Measurements from ENCODE around the gene ALG12. TPM values are rescaled to one million over a fixed set of nuclear protein-coding genes. Genes with fewer than 3 reads are reported as not detected.

Gene ALG12
- total RNA-seq, result 9.3 and 14.1 TPM in 2 replicates

GRCh38 chr22:49917974-49918910 is at the start of gene ALG12, which contains the start of gene CRELD2:
Gene ALG12 (minus strand): TSS chr22:49918438. CDS start chr22:49913765, 4,673 bp downstream.
Gene CRELD2 (plus strand): TSS chr22:49918634. CDS start chr22:49918770, 136 bp downstream.

DNA sequence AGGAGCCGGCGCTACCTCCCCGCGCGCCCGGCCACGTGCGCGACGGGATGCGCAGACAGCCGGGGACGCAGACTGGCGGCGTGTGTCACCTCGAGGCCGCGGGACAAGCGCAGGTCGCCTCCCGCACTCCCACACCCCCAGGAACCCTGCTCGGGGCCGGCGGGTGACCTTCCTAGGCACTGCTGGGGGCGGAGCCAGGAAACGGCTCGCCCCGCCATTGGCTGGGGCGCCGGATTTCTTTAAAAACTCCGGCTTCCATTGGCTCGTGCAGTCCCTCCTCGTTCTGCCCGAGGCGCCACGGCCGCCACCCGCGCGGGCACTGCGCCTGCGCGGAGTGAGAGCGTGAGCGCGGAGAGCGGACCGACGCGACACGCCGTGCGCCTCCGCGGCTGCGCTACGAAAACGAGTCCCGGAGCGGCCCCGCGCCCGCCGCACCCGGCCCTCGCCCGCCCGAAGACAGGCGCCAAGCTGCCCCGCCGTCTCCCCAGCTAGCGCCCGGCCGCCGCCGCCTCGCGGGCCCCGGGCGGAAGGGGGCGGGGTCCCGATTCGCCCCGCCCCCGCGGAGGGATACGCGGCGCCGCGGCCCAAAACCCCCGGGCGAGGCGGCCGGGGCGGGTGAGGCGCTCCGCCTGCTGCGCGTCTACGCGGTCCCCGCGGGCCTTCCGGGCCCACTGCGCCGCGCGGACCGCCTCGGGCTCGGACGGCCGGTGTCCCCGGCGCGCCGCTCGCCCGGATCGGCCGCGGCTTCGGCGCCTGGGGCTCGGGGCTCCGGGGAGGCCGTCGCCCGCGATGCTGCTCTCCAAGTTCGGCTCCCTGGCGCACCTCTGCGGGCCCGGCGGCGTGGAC is 42.1 kb upstream of the ALG12 start, which contains the start of gene PIM3:
Gene PIM3, plus strand, starts transcription at position 614 of the 846 bp plus-strand sequence. Its CDS starts 176 bp downstream, at position 790.

DNA sequence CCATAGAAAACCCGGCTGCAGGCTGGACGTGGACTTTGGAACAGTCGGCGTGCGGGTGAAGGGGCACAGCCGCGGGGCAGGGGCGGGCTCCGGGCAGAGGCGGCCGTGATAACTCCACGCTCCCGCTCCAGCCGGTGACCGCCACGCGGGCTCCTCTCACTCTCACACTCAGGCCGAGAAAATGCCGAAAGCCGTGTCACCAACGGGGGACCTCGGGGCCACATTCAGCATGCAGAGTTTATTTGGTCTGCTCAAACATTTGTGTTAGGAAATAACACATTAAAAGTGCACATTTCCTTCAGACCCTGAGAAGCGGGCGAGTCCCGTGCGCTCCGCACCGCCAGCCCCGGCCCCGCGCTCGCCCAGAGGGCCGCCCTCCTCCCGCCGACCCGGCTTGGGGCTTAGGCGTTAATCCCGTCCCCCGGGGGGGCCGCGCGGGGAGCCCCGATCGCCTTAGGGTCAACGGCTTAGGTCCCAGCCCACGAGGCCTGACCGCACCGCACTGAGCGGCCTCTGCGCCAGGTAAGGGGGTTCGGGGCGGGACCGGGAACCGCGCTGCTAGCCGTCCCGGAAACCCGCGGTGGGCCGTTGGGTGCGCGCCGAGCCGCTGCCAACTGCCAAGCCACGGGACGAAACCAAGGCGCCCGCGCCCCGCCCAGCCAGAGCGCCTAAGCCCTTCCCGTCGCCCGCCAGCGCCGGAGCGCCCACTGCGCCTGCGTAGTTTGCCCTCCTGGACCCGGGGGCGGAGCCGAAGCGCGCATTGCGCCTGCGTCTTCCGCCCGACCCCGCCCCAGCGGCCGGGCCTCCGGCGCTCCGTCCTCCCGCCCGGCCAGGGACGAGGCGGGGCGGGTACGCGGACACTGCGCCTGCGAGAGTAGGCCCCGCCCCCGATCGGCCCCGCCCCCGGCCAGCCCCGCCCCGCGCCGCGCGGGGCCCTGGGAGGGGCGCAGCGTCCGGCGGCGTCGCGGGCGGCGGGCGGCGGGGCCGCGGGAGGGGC is 65.0 kb downstream of the ALG12 start, which contains the start of gene ZBED4:
Gene ZBED4, plus strand, starts transcription at position 947 of the 997 bp plus-strand sequence. CDS start 29,819 bp downstream, outside the sequence.

Small RNAs within 50 kb of the gene (small RNA-seq; reads per million reads assigned to genes)
- 3.2 reads per million, percentile 67 among the genes with 10 or more reads in this experiment for gene MIR6821

Other genes with a start within 250 kb of the ALG12 start
- gene BRD1, start 90.6 kb downstream of the ALG12 start, total RNA-seq, result 27.1 and 34.6 TPM in 2 replicates
- 21.5 and 25.2 TPM in 2 replicates for gene ZBED4, start 64.6 kb downstream of the ALG12 start, total RNA-seq
- gene CRELD2, start 196 bp upstream of the ALG12 start, total RNA-seq, result 29.4 and 42.7 TPM in 2 replicates
- gene PIM3, start 42.3 kb upstream of the ALG12 start, total RNA-seq, result 104 and 136 TPM in 2 replicates
- 0.13 and 0.22 TPM in 2 replicates for gene IL17REL, start 94.3 kb upstream of the ALG12 start, total RNA-seq
- not detected in 2 replicates for gene TTLL8, start 139.9 kb upstream of the ALG12 start, total RNA-seq
- not detected in 2 replicates for gene MLC1, start 167.0 kb upstream of the ALG12 start, total RNA-seq
- gene MOV10L1, start 171.6 kb upstream of the ALG12 start, total RNA-seq, result 20.2 and 44.9 TPM in 2 replicates

Data from thoracic aorta endothelial cell (primary cell).